ENCODE results near the gene NXPH4.

NXPH4 gene

DNA sequence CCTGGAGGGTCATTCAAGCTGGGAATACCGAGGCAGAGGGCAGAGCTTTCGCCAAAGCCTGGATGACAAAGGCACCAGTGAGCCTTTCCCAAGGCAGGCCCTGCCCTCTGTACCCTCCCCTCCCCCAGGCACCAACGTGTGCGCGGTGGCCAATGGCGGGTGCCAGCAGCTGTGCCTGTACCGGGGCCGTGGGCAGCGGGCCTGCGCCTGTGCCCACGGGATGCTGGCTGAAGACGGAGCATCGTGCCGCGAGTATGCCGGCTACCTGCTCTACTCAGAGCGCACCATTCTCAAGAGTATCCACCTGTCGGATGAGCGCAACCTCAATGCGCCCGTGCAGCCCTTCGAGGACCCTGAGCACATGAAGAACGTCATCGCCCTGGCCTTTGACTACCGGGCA is 31.2 kb upstream of the NXPH4 start:
- FAIRE-seq = no peak

DNA sequence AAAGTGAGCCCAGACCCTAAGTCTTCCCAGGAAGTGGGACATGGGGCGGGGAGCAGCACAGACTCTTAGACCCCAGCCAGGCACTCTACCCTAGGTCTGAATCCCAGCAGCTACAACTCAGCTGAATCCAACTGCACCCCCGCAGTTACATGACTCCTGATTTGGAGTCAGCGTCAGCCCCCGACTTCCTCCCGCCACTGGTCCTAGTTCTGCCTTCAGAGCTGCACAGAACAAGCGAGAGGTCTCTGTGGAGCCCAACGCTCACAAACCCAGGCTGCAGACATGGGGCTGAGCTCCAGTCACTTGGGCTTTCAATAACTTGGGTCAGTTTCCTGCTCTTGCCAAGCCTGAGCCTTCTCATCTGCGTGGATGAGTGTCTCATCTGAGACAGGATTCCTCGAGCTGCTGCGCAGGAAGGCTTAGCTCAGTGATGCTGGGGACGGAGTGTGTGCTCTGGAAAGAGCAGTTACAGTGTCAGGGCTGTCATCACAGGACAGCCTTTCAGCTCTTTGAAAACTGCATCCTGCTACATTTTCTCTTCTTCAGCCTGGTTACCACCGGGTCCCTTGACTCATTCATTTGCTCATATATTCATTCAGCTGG is 30.6 kb upstream of the NXPH4 start:
- no peak for FAIRE-seq

DNA sequence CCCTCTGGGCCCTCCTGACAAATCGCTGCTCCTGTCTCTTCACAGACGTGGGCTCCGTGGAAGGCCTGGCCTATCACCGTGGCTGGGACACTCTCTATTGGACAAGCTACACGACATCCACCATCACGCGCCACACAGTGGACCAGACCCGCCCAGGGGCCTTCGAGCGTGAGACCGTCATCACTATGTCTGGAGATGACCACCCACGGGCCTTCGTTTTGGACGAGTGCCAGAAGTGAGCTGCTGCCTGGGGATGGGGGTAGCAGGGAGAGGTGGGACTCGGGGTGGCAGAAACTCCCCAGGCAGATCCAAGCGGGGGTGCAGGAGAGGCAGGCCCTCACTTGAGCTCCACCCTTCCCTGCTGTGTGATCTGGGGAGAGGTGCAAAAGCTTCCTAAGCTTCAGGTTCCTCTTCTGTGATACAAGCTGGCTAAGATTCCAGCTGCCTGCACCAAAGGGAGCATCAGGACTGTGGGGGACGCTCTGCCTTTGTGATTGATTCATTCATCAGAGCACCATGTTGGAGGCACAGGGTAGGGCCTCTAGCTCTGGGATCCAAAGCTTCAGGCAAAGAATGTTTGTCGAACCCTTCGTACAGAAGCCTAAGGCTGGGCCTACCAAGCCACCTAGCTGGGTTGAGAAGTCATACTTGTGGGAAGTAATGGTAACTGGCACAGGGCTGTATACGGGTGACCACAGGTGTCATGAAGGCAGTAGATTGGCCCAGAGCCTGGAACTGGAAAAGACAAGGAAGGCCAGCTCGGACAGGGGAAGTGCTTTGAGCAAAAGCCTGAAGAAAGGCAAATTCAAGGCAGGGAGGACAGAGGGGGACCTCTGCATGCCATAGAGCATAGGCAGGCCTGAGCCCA is 29.1 kb upstream of the NXPH4 start:
- FAIRE-seq = no peak

DNA sequence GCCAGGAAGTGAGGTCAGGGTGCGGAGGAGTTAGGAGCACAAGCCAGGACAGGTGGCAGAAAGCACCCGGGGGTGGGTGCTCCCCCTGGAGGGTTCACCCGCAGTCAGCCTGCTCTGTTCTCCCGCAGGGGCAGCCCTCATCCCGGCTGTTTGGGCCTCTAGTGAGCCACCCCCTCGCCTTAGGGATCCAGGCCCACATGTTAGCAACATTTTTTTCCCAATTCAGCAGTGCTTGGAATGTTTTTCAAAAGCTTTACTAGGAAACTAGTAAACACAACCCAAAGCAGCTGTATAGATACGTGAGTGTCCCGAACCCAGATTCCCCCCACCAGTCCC is 28.5 kb upstream of the NXPH4 start:
- FAIRE-seq = no peak

GRCh38 chr12:57190037-57190436 is 26.6 kb upstream of the NXPH4 start:
- FAIRE-seq = no peak

DNA sequence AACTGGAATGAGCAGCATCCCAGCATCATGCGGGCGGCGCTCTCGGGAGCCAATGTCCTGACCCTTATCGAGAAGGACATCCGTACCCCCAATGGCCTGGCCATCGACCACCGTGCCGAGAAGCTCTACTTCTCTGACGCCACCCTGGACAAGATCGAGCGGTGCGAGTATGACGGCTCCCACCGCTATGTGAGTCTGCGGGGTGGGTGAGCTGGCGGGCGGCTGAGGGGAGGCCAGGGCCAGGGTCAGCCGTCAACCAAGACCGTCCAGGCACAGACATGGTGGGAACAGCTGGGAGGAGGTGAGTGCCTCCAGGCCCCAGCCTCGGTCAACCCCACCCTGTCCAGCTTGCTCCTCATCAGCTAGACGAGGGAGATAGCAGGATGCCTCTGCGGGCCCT is 25.8 kb upstream of the NXPH4 start:
- no peak for FAIRE-seq

- FAIRE-seq = no peak
Measured at GRCh38 chr12:57191410-57191809, 25.2 kb upstream of the NXPH4 start.

DNA sequence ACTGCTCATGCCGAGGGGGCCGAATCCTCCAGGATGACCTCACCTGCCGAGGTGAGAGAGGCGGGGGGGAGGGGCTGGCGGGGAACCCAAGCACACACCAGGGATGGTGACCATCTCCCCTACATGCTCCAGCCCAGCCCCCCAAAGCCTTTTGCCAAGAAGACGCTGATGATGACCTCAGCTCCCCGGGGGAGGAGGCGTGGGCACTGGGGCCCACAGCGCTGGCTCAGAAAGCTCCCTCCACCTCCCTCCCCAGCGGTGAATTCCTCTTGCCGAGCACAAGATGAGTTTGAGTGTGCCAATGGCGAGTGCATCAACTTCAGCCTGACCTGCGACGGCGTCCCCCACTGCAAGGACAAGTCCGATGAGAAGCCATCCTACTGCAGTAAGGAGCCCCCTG is 23.7 kb upstream of the NXPH4 start:
- FAIRE-seq = no peak

DNA sequence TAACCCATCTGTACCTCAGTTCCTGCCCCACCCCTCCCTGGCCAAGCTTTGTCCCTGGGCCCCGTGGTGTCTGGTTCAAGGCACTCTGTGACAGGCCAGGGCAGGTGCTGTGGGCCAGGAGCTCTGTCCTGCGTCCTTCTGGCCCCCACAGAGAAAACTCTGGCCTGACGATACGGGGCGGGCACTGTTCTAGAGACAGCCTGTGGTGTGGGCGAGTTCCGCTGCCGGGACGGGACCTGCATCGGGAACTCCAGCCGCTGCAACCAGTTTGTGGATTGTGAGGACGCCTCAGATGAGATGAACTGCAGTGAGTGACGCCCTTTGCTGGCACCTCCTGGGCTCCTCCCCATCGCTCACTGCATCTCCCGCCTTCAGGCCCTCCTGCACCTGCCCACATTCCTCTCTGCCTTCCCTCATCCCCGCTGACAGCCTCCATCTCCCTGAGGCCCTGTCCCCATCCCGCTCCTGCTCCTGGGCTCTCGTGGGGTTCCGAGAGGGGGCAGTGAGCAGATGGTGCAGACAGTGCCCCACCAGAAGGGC is 22.8 kb upstream of the NXPH4 start:
- FAIRE-seq = no peak

DNA sequence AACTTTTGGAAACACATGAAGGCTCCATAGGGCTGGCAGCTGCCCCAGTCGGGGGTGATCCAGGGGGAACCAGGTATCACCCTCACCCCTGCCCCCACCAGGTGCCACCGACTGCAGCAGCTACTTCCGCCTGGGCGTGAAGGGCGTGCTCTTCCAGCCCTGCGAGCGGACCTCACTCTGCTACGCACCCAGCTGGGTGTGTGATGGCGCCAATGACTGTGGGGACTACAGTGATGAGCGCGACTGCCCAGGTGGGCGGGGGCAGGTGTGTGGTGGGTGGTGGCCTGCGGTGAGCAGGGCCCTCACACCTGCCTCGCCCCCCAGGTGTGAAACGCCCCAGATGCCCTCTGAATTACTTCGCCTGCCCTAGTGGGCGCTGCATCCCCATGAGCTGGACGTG is 22.3 kb upstream of the NXPH4 start:
- FAIRE-seq = no peak

DNA sequence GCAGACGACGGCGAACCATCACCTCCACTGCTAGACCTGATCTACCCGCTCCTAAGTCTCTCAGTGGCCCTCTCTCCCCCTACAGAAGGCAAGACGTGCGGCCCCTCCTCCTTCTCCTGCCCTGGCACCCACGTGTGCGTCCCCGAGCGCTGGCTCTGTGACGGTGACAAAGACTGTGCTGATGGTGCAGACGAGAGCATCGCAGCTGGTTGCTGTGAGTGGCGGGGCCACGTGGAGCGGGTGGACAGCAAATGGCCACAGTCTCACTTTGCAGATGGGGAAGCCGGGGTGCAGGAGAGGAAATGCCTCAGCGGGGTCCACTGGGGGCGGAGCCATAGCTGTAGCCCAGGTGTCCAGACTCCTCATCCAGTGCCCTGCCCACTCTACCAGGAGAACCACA is 21.4 kb upstream of the NXPH4 start:
- FAIRE-seq = no peak

GRCh38 chr12:57195611-57196371 is 20.8 kb upstream of the NXPH4 start:
- FAIRE-seq = no peak

DNA sequence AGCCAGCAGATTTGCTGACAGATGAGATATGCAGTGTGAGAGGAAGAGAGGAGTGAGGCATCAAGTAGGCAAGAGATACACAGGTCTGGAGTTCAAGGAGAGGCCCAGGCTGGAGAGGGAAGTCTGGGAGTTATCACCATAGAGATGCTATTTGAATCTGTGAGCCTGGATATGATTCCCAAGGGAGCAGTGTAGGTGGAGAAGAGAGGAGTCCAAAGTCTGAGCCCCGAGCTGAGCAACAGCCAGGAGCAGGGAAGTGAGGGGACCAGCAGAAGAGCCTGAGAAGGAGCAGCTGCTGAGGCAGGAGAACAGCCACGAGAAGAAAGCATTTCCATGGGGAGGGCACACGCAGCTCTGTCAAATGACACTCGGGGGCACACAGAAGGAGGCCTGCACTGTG is 20.2 kb upstream of the NXPH4 start:
- FAIRE-seq = no peak

- no peak for FAIRE-seq
Measured at GRCh38 chr12:57196956-57197355, 19.6 kb upstream of the NXPH4 start.

- no peak for FAIRE-seq
Measured at GRCh38 chr12:57198329-57198728, 18.3 kb upstream of the NXPH4 start.

GRCh38 chr12:57199191-57199590 is 17.4 kb upstream of the NXPH4 start:
- no peak for FAIRE-seq

- no peak for FAIRE-seq
Measured at GRCh38 chr12:57200497-57200896, 16.1 kb upstream of the NXPH4 start.

DNA sequence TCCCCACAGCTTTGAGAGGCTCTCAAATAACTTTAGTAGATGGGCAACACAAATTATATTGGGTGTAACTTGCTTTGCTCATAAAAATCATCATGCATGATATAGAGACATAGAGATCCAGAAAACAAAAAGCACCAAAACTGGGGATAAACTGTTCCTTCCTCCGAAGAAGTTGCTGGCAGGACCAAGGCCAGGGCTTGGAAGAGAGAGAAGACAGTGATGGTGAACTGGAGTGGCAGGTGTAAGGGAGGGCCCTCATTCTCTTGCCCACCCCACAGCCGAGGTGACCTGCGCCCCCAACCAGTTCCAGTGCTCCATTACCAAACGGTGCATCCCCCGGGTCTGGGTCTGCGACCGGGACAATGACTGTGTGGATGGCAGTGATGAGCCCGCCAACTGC is 15.4 kb upstream of the NXPH4 start:
- no peak for FAIRE-seq

GRCh38 chr12:57201631-57202030 is 15.0 kb upstream of the NXPH4 start:
- FAIRE-seq = no peak

- FAIRE-seq = no peak
Measured at GRCh38 chr12:57202321-57202720, 14.3 kb upstream of the NXPH4 start.

DNA sequence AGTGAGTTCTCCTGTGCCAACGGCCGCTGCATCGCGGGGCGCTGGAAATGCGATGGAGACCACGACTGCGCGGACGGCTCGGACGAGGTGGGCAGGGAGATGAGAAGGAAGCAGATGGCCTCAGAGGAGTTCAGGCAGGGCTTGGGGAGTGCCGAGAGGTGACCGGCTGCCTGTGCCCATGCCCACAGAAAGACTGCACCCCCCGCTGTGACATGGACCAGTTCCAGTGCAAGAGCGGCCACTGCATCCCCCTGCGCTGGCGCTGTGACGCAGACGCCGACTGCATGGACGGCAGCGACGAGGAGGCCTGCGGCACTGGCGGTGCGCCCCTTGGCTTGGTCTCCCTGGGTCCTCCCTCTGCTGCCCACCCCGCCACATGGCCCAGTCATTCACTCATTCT is 13.4 kb upstream of the NXPH4 start:
- no peak for FAIRE-seq

DNA sequence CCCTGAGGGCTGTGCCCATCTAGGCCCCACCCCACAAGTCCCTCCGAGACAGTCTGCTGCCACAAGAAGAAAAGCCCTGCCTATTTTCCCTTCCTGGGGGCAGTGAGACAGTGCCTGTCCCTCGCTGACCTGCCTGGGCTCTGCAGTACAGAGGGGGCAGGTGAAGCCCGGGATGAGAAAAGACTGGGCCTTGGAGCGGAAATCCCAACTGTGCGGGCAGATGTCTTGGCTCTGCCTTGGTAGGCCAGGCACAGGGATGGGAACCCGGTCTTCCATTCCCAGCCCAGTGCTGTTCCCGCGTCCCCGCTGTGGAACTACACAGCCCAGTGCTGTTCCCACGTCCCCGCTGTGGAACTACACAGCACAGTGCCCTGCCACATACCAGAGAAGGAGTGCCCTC is 12.8 kb upstream of the NXPH4 start:
- FAIRE-seq = no peak

DNA sequence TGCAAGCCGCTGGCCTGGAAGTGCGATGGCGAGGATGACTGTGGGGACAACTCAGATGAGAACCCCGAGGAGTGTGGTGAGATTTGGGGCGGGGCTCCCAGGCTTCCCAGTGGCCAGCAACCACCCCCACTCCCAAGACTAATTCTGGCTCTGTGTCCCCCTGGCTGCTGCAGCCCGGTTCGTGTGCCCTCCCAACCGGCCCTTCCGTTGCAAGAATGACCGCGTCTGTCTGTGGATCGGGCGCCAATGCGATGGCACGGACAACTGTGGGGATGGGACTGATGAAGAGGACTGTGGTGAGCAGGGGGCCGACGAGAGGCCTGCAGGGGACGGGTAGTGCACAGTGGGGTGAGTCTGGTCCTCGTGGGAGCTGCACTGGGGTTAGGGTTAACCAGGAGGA is 12.1 kb upstream of the NXPH4 start:
- FAIRE-seq = no peak

DNA sequence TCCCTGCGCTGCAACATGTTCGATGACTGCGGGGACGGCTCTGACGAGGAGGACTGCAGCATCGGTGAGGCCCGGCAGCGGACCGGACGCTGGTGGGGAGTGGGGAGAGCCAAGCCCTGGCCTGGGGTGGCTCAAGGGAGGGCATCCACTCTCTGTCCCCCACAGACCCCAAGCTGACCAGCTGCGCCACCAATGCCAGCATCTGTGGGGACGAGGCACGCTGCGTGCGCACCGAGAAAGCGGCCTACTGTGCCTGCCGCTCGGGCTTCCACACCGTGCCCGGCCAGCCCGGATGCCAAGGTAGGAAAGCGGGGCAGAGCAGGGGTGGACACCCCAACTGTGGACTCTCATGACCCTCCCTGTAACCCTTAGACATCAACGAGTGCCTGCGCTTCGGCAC is 11.4 kb upstream of the NXPH4 start:
- no peak for FAIRE-seq

Data from G401.6 (cell line).